Ascending aorta (tissue), 2 donors: ENCODE results near the gene LONRF3. TPM values are rescaled to one million over a fixed set of nuclear protein-coding genes. Genes with fewer than 3 reads are reported as not detected.
A peak's percentile ranks its signal among the peaks of the same experiment; 100 is the strongest.

Experiments
- DNase-seq, 2 donors: peaks; one replicate each; pipeline ENCODE4 v3.0.0-alpha.2; 2019; ENCODE audit warnings: low spot score in 2 of 2
- H3K27ac ChIP-seq, 2 donors: fragments of 200-600 bp; sonication (generic); one replicate each; pipeline ENCODE4 v1.5.1; 2016 to 2017; ENCODE audit warnings: mild to moderate bottlenecking in 1 of 2
- H3K27me3 ChIP-seq: fragments of 200-600 bp; sonication (generic); one replicate; pipeline ENCODE4 v1.5.1; 2017
- H3K36me3 ChIP-seq, 2 donors: fragments of 200-600 bp; sonication (generic); one replicate each; pipeline ENCODE4 v1.5.1; 2016
- H3K4me1 ChIP-seq, 2 donors: fragments of 200-600 bp; sonication (generic); one replicate each; pipeline ENCODE4 v1.5.1; 2016 to 2017; ENCODE audit warnings: mild to moderate bottlenecking in 1 of 2
- H3K4me3 ChIP-seq, 2 donors: fragments of 200-600 bp; sonication (generic); one replicate each; pipeline ENCODE4 v1.5.1; 2016 to 2017; ENCODE audit warnings: mild to moderate bottlenecking in 1 of 2
- H3K9me3 ChIP-seq, 2 donors: fragments of 200-600 bp; sonication (generic); one replicate each; pipeline ENCODE4 v1.5.1; 2016
- CTCF ChIP-seq, 3 experiments: fragments of 200-600 bp in 2 of 3; fragments of 450-650 bp in 1 of 3; sonication (generic) in 2 of 3; IDR thresholded peaks; one replicate each; pipeline ENCODE4 v1.5.1; 2016 to 2019; ENCODE audit warnings: antibody characterized with exemption in 3 of 3, mild to moderate bottlenecking in 1 of 3, moderate library complexity in 1 of 3
- intact Hi-C: fragments of 100-400 bp; cut with DNase I; formaldehyde crosslinking; loops from one replicate; pipeline ENCODE4 v1.15.1; 2023
- total RNA-seq: library from RNA; depleted of rRNA; stranded (reverse); fragments of >200 nt; gene quantifications from one replicate; pipeline ENCODE4 v1.1.0, GENCODE V29; 2016

LONRF3 gene
- total RNA-seq, 1 donor from 2014 or later, result 11.0 TPM

- intact Hi-C loops, result loop anchor here (5.0 kb wide), 5 partner anchors 129 to 629 kb away; partner anchors contain the start of genes IL13RA1, PGRMC1 and WDR44
- Histone ChIP-seq H3K27ac (peak overlapping the region; percentile 76 to 87), H3K4me1 (no peaks in the 10 kb centered on the region), H3K9me3 (no peaks in the 10 kb centered on the region), H3K36me3 (no peaks in the 10 kb centered on the region), H3K4me3 (peak overlapping the region; percentile 77 to 83), H3K27me3 (no peaks in the 10 kb centered on the region)
- TF ChIP-seq CTCF (IDR thresholded peaks at IDR 0.05), result no peak
- DNase-seq, result peak in 1 of 2 donors; percentile 74
Observed at GRCh38 chrX:118976599-118977340, 2.4 kb downstream of the LONRF3 start.

GRCh38 chrX:118977424-118977823 lies 3.0 kb downstream of the LONRF3 start:
- Histone ChIP-seq H3K4me1 (no peaks in the 10 kb centered on the region), H3K27me3 (no peaks in the 10 kb centered on the region), H3K27ac (peak overlapping the region in 1 of 2 donors; percentile 76), H3K9me3 (no peaks in the 10 kb centered on the region), H3K4me3 (no peak overlapping the region), H3K36me3 (peaks cover 0 to 2% of the 10 kb centered on the region in 2 donors)
- DNase-seq, result no peak
- TF ChIP-seq CTCF (IDR thresholded peaks at IDR 0.05), result no peak
- intact Hi-C loops, result loop anchor here (5.0 kb wide), 5 partner anchors 130 to 630 kb away; partner anchors contain the start of genes IL13RA1, PGRMC1 and WDR44

GRCh38 chrX:118978451-118978850 lies 4.0 kb downstream of the LONRF3 start:
- H3K4me1 ChIP-seq, result no peaks in the 10 kb centered on the region
- H3K36me3 ChIP-seq, result peaks cover 0 to 6% of the 10 kb centered on the region in 2 donors
- intact Hi-C loops, result loop anchor here (5.0 kb wide), 5 partner anchors 131 to 631 kb away; partner anchors contain the start of genes IL13RA1, PGRMC1 and WDR44
- DNase-seq, result no peak
- TF ChIP-seq CTCF (IDR thresholded peaks at IDR 0.05), result no peak
- H3K4me3 ChIP-seq, result no peak overlapping the region
- H3K9me3 ChIP-seq, result no peaks in the 10 kb centered on the region
- H3K27me3 ChIP-seq, result no peaks in the 10 kb centered on the region
- no peak overlapping the region for H3K27ac ChIP-seq

GRCh38 chrX:118980761-118981160 lies 6.3 kb downstream of the LONRF3 start:
- TF ChIP-seq CTCF (IDR thresholded peaks at IDR 0.05), result no peak
- no peaks in the 10 kb centered on the region for H3K9me3 ChIP-seq
- H3K4me3 ChIP-seq, result no peak overlapping the region
- no peaks in the 10 kb centered on the region for H3K4me1 ChIP-seq
- intact Hi-C loops, result no loop called here
- no peak overlapping the region for H3K27ac ChIP-seq
- DNase-seq, result no peak
- peaks cover 0 to 12% of the 10 kb centered on the region in 2 donors for H3K36me3 ChIP-seq
- no peaks in the 10 kb centered on the region for H3K27me3 ChIP-seq

DNA sequence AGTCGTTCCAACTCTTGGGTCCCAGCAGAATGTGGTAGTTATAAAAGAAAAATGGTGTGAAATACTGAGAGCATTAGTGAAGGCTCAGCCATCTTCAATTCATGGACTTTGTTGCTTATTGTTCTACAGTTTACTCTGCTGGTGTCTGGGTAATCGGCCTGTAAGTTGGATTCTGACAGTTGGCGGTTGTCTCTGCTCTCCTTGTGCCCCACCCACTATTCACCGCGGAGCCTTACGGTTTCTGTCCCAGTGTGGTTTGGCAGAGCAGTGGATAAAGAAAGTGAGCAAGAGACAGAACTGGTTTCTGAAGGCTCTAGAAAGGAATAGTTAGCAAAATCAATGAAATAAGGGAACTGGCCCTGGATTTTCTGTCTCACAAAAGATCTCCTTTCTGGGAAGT lies 9.1 kb downstream of the LONRF3 start:
- no peak for DNase-seq
- Histone ChIP-seq H3K4me3 (no peak overlapping the region), H3K4me1 (no peaks in the 10 kb centered on the region), H3K27ac (no peak overlapping the region), H3K9me3 (no peaks in the 10 kb centered on the region), H3K36me3 (peaks cover 0 to 23% of the 10 kb centered on the region in 2 donors), H3K27me3 (no peaks in the 10 kb centered on the region)
- no peak for TF ChIP-seq CTCF (IDR thresholded peaks at IDR 0.05)
- intact Hi-C loops, result no loop called here
